GM12878 (cell line): Measurements from ENCODE around the gene C15orf62. TPM values are rescaled to one million over a fixed set of nuclear protein-coding genes. Genes with fewer than 3 reads are reported as not detected.

Experiments
- ATAC-seq: fragments of 200-7000 bp; cut with Tn5 transposase; 3 replicates; pipeline ENCODE4 v1.9.1; 2020; ENCODE audit warnings: mild to moderate bottlenecking, moderate library complexity
- BruUV-seq: library from RNA; stranded (reverse); fragments of 400-500 nt; replicated peaks from 2 replicates; lab custom pipeline; 2021; lab: Mats Ljungman, UMichigan
- CTCF ChIA-PET: fragments of 300-600 bp; sonication (Branson Sonifier 250); formaldehyde crosslinking; extraction: SDS; loops from one replicate; lab custom pipeline; 2021; ENCODE audit warnings: inconsistent platforms; lab: Yijun Ruan, JAX
- POLR2A ChIA-PET: fragments of 350-600 bp; formaldehyde crosslinking; extraction: SDS; loops from one replicate; lab custom pipeline; 2021; ENCODE audit warnings: inconsistent platforms; lab: Charles Lee
- RAD21 ChIA-PET: fragments of 300-600 bp; sonication (Branson Sonifier 250); formaldehyde crosslinking; loops from one replicate; lab custom pipeline; 2023; ENCODE audit warnings: antibody characterized with exemption; ENCODE audit not compliant: unreplicated experiment; lab: Charles Lee
- SMC1A ChIA-PET: fragments of 300-600 bp; sonication (Branson Sonifier 250); formaldehyde crosslinking; loops from one replicate; lab custom pipeline; 2023; ENCODE audit not compliant: unreplicated experiment, uncharacterized antibody; lab: Charles Lee
- DNase-seq: peaks from one replicate; pipeline ENCODE4 v3.0.0-alpha.2; 2011; ENCODE audit warnings: low read depth, low spot score
- FAIRE-seq: peaks from 3 replicates; lab custom pipeline; 2011; peaks lifted over from hg19 to GRCh38; lab: Jason Lieb, UNC
- H2AFZ ChIP-seq: 2 replicates; pipeline ENCODE4 v1.6.0; 2011; ENCODE audit warnings: low read depth, low read length, control low read depth; ENCODE audit not compliant: control insufficient read depth
- H3K27ac ChIP-seq: 2 replicates; pipeline ENCODE4 v1.5.1; 2011; ENCODE audit warnings: control low read depth; ENCODE audit not compliant: control insufficient read depth, insufficient read depth
- H3K27me3 ChIP-seq, 2 experiments: replicated peaks in 1 of 2; 2 replicates each; pipeline versions ENCODE4 v1.6.0 to v1.6.1; 2011; ENCODE audit warnings: low read length in 1 of 2; ENCODE audit not compliant: control insufficient read depth in 2 of 2, insufficient read depth in 2 of 2
- H3K36me3 ChIP-seq, 2 experiments: 2 replicates each; pipeline ENCODE4 v1.5.1; 2011; ENCODE audit warnings: low read length in 1 of 2; ENCODE audit not compliant: control insufficient read depth in 2 of 2, insufficient read depth in 2 of 2
- H3K4me1 ChIP-seq: 2 replicates; pipeline ENCODE4 v1.6.1; 2011; ENCODE audit warnings: mild to moderate bottlenecking, low read length, moderate library complexity, mixed read lengths; ENCODE audit not compliant: control insufficient read depth, insufficient read depth
- H3K4me2 ChIP-seq: 2 replicates; pipeline ENCODE4 v1.6.0; 2011; ENCODE audit warnings: control low read depth; ENCODE audit not compliant: control insufficient read depth, insufficient read depth
- H3K4me3 ChIP-seq: fragments of 200-600 bp; sonication (generic); 2 replicates; pipeline ENCODE4 v1.5.1; 2016
- H3K79me2 ChIP-seq: 2 replicates; pipeline ENCODE4 v1.6.0; 2011; ENCODE audit warnings: low read length; ENCODE audit not compliant: control insufficient read depth, insufficient read depth
- H3K9ac ChIP-seq: 2 replicates; pipeline ENCODE4 v1.8.0; 2011; ENCODE audit warnings: low read length, control low read depth, mixed read lengths; ENCODE audit not compliant: control insufficient read depth, insufficient read depth
- H3K9me3 ChIP-seq: replicated peaks from 3 replicates; pipeline ENCODE4 v1.5.1; 2011; ENCODE audit warnings: mild to moderate bottlenecking, low read length; ENCODE audit not compliant: control insufficient read depth, insufficient read depth
- H4K20me1 ChIP-seq: 2 replicates; pipeline ENCODE4 v1.6.0; 2011; ENCODE audit not compliant: control insufficient read depth, insufficient read depth
- ATF7 ChIP-seq: fragments of 450-650 bp; IDR thresholded peaks from 2 replicates; pipeline ENCODE4 v1.6.1; 2016; ENCODE audit warnings: low read depth, mild to moderate bottlenecking
- BACH1 ChIP-seq: fragments of 450-650 bp; IDR thresholded peaks from 2 replicates; pipeline ENCODE4 v1.6.1; 2017; ENCODE audit warnings: mild to moderate bottlenecking, borderline replicate concordance
- CBFB ChIP-seq: IDR thresholded peaks from 2 replicates; pipeline ENCODE4 v1.6.1; 2016; ENCODE audit warnings: antibody characterized with exemption, low read depth
- CREM ChIP-seq: IDR thresholded peaks from 2 replicates; pipeline ENCODE4 v1.6.1; 2014; ENCODE audit warnings: antibody characterized with exemption, low read depth
- E2F4 ChIP-seq: IDR thresholded peaks from 2 replicates; pipeline ENCODE4 v1.6.1; 2012; ENCODE audit warnings: low read depth, low read length, improper control_type of control experiment
- ETV6 ChIP-seq, 2 experiments: fragments of 450-650 bp in 1 of 2; IDR thresholded peaks in 1 of 2; conservative IDR thresholded peaks in 1 of 2; 2 replicates each; pipeline ENCODE4 v1.6.1; 2014; ENCODE audit warnings: antibody characterized with exemption in 1 of 2, borderline replicate concordance in 1 of 2, low read depth in 1 of 2, mild to moderate bottlenecking in 1 of 2, moderate library complexity in 1 of 2
- IKZF2 ChIP-seq, 2 experiments: fragments of 450-650 bp; IDR thresholded peaks; 2 replicates each; pipeline ENCODE4 v1.6.1; 2017; ENCODE audit warnings: mild to moderate bottlenecking in 2 of 2, moderate library complexity in 2 of 2
- NFIC ChIP-seq: IDR thresholded peaks from 2 replicates; pipeline ENCODE4 v1.6.1; 2012; ENCODE audit warnings: low read depth, mild to moderate bottlenecking, inconsistent platforms, low read length, moderate library complexity
- PKNOX1 ChIP-seq: fragments of 450-650 bp; IDR thresholded peaks from 2 replicates; pipeline ENCODE4 v1.6.1; 2016; ENCODE audit warnings: mild to moderate bottlenecking
- POLR2AphosphoS5 ChIP-seq: IDR thresholded peaks from 2 replicates; pipeline ENCODE4 v1.6.1; 2011; ENCODE audit warnings: mild to moderate bottlenecking, low read length, inconsistent platforms
- SMARCA5 ChIP-seq: fragments of 450-650 bp; IDR thresholded peaks from 2 replicates; pipeline ENCODE4 v1.6.1; 2017; ENCODE audit warnings: mild to moderate bottlenecking
- SREBF1 ChIP-seq: IDR thresholded peaks from 2 replicates; pipeline ENCODE4 v1.6.1; 2012; ENCODE audit warnings: mild to moderate bottlenecking, low read length
- SRF ChIP-seq, 2 experiments: IDR thresholded peaks; 2 replicates each; pipeline ENCODE4 v1.6.1; 2011; ENCODE audit warnings: low read depth in 2 of 2, low read length in 2 of 2, mild to moderate bottlenecking in 1 of 2, moderate library complexity in 1 of 2
- STAT3 ChIP-seq: IDR thresholded peaks from 2 replicates; pipeline ENCODE4 v1.6.1; 2011; ENCODE audit warnings: low read depth, low read length, improper control_type of control experiment
- SUPT20H ChIP-seq: IDR thresholded peaks from 2 replicates; pipeline ENCODE4 v1.6.1; 2011; ENCODE audit warnings: low read depth, mild to moderate bottlenecking, low read length, moderate library complexity, borderline replicate concordance; ENCODE audit not compliant: control insufficient read depth
- TARDBP ChIP-seq: IDR thresholded peaks from 2 replicates; pipeline ENCODE4 v1.6.1; 2016; ENCODE audit warnings: borderline replicate concordance
- TCF3 ChIP-seq: IDR thresholded peaks from 2 replicates; pipeline ENCODE4 v1.6.1; 2012; ENCODE audit warnings: low read depth, mild to moderate bottlenecking, low read length, borderline replicate concordance; ENCODE audit not compliant: insufficient read depth
- WGBS: methylation state at CpG from one replicate; pipeline ENCODE4 v1.1.6; 2016; ENCODE audit warnings: low lambda C conversion rate; ENCODE audit not compliant: insufficient replicate concordance, insufficient coverage; ENCODE audit errors: missing lambda C conversion rate; 5-methylcytosine and 5-hydroxymethylcytosine counted together
- in situ Hi-C: fragments of 300-500 bp; cut with MboI; formaldehyde crosslinking; loops from 9 replicates; pipeline ENCODE4 v1.14.3; 2018; ENCODE audit warnings: mixed read lengths
- intact Hi-C: fragments of 100-400 bp; cut with micrococcal nuclease; formaldehyde crosslinking; loops from one replicate; pipeline ENCODE4 v1.14.2; 2022; ENCODE audit not compliant: unreplicated experiment
- polyA plus RNA-seq, 11 experiments: library from polyadenylated mRNA; depleted of rRNA in 4 of 11; unstranded in 6 of 11; stranded (reverse) in 5 of 11; fragments of >200 nt; fragmentation: Nextera tagmentation in 4 of 11; fragmentation: Illumina TruSeq in 1 of 11; extraction: Ambion mirVana in 4 of 11; extraction: Trizol in 1 of 11; gene quantifications; 1 replicate in 1 of 11; 2 replicates in 10 of 11; pipeline versions ENCODE4 v1.2.1 to v1.2.3, GENCODE V29; 2011 to 2016; ENCODE audit warnings: inconsistent platforms in 2 of 11, missing spikeins in 2 of 11, low read depth in 1 of 11
- total RNA-seq, 4 experiments: library from RNA; depleted of rRNA in 3 of 4; stranded (reverse); fragments of >200 nt in 3 of 4; fragmentation: Illumina TruSeq in 1 of 4; extraction: Trizol in 1 of 4; gene quantifications; 2 replicates each; pipeline versions ENCODE4 v1.2.1 to v1.2.3, GENCODE V29; 2013 to 2021
- TF ChIP-seq, protein P1 (sequence below), 3 experiments: IDR thresholded peaks in 2 of 3; conservative IDR thresholded peaks in 1 of 3; 2 replicates each; pipeline ENCODE4 v1.5.1; 2011; ENCODE audit warnings: low read depth in 3 of 3, low read length in 3 of 3, mild to moderate bottlenecking in 3 of 3, control low read depth in 2 of 3, moderate library complexity in 2 of 3, inconsistent platforms in 1 of 3, mixed read lengths in 1 of 3; ENCODE audit not compliant: control insufficient read depth in 2 of 3, insufficient read depth in 1 of 3; ENCODE audit errors: extremely low read depth in 1 of 3

Gene C15orf62
- total and polyA plus RNA-seq, 10 of the 15 experiments (the other 5 are each of a cell fraction or from before 2014, with no cell fraction given) = 0.06 to 0.68 (median 0.40) TPM; not detected in 1

DNA sequence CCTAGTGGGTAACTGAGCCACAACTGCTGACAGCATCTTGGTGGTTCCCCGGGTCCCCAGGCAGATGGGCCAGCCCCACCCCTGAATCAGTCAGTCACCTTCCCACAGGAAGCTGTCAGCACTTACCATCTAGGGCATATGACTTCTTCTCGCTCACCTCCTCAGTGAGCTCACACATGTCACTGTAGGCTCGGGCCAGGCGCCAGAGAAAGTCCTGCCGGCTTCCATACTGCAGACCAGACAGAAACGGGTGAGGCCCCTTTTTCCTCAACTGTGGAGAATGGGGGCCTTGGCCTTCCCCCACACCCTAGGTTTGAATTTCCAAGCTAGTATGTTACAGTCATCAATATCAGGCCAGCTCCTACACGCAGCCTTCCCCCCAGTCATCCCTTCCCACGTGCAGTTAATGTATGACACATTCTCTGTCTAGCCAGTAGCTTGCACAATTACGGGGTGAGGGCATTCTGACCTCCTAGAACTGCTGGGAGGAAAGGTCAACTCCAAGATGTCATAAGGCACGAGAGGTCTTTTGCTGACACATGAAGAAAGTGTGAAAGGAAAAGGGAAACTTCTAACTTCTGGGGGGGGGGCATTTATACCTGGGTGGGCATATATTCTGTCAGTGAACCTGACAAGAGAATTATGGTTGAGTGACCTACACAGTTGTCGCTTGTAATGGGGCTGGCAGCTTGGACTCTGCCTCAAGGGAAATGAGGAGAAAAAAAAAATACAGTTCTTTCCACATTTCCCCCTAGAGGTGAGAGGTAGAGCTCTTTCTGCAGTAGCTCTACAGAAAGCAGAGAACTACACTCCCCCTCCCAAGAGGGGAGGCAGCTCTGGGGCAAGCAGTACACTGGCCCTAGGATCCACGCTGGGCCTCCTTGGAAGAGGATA, 25.6 kb upstream of the C15orf62 start:
- H3K4me1 ChIP-seq = peaks cover 9% of the 10 kb centered on the region
- TF ChIP-seq NFIC (no peak), SRF (IDR thresholded peaks at IDR 0.05; ENCODE audit: low read depth in 2 of 2, low read length in 2 of 2) (peak in 1 of 2 experiments; percentile 36; a peak in 1 of 4 replicates), E2F4 (no peak), PKNOX1 (peak; percentile 71; the same call in 1 of the 2 replicates), TARDBP (no peak), TCF3 (no peak), CBFB (no peak), POLR2AphosphoS5 (no peak), STAT3 (no peak), BACH1 (no peak), CREM (no peak), SMARCA5 (no peak), IKZF2 (IDR thresholded peaks at IDR 0.05) (no peak), ATF7 (0 out of 2 replicates have a peak, but pooled peaks have one; percentile 12), ETV6 (conservative IDR thresholded peaks at IDR 0.05 in 1 of 2, IDR thresholded peaks at IDR 0.05 in 1 of 2; ENCODE audit: borderline replicate concordance in 1 of 2, low read depth in 1 of 2) (no peak), SREBF1 (no peak), SUPT20H (no peak)
- TF ChIP-seq, protein P1, sequence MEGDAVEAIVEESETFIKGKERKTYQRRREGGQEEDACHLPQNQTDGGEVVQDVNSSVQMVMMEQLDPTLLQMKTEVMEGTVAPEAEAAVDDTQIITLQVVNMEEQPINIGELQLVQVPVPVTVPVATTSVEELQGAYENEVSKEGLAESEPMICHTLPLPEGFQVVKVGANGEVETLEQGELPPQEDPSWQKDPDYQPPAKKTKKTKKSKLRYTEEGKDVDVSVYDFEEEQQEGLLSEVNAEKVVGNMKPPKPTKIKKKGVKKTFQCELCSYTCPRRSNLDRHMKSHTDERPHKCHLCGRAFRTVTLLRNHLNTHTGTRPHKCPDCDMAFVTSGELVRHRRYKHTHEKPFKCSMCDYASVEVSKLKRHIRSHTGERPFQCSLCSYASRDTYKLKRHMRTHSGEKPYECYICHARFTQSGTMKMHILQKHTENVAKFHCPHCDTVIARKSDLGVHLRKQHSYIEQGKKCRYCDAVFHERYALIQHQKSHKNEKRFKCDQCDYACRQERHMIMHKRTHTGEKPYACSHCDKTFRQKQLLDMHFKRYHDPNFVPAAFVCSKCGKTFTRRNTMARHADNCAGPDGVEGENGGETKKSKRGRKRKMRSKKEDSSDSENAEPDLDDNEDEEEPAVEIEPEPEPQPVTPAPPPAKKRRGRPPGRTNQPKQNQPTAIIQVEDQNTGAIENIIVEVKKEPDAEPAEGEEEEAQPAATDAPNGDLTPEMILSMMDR (IDR thresholded peaks at IDR 0.05 in 2 of 3, conservative IDR thresholded peaks at IDR 0.05 in 1 of 3; ENCODE audit: control insufficient read depth in 2 of 3, extremely low read depth in 1 of 3, insufficient read depth in 1 of 3, low read depth in 3 of 3, low read length in 3 of 3) = no peak

More for the DNA sequence above, 25.6 kb upstream of the C15orf62 start:
- Histone ChIP-seq H3K9me3 (no peaks in the 10 kb centered on the region), H3K4me2 (no peak overlapping the region), H2AFZ (no peak overlapping the region), H3K36me3 (peaks cover 14 to 22% of the 10 kb centered on the region in 2 experiments), H4K20me1 (no peaks in the 10 kb centered on the region), H3K27ac (no peak overlapping the region), H3K27me3 (no peaks in the 10 kb centered on the region), H3K79me2 (no peaks in the 10 kb centered on the region; the same call in 1 of the 2 replicates), H3K4me3 (no peak overlapping the region), H3K9ac (no peak overlapping the region; the same call in 1 of the 2 replicates)
- DNase-seq (no peak), ATAC-seq (peak; percentile 67), FAIRE-seq (no peak)
- ChIA-PET SMC1A (interaction anchor here (0.6 to 2.1 kb wide), 4 partner anchors 9 to 50 kb away, joined by 3 to 8 read pairs (median 3); no protein-coding TSS in a partner anchor), POLR2A (interaction anchor here (0.7 to 1.3 kb wide), 4 partner anchors 9 to 59 kb away, joined by 3 to 7 read pairs (median 4); no protein-coding TSS in a partner anchor), RAD21 (interaction anchor here (0.5 to 2.1 kb wide), 10 partner anchors 13 to 756 kb away, joined by 3 to 11 read pairs (median 5); partner anchors contain the start of genes RAD51 and RPUSD2), CTCF (interaction anchor here (0.6 to 3.3 kb wide), 12 partner anchors 10 to 150 kb away, joined by 3 to 18 read pairs (median 4); partner anchors contain the start of genes GCHFR and VPS18)
- intact Hi-C loops (no loop called here), in situ Hi-C loops (no loop called here)
- 64% methylated on average over 12 of the region's 12 CpGs for WGBS
- BruUV-seq = no TSS peak
